Keratinocyte (primary cell): ENCODE data around the gene TMEM40. TPM values are rescaled to one million over a fixed set of nuclear protein-coding genes. Genes with fewer than 3 reads are reported as not detected.

ENCODE experiments used
- DNase-seq: peaks from one replicate; pipeline ENCODE4 v3.0.0-alpha.2; 2011; ENCODE audit warnings: low read depth, missing footprints, low spot score
- FAIRE-seq: peaks from 2 replicates; lab custom pipeline; 2011; peaks lifted over from hg19 to GRCh38; lab: Jason Lieb, UNC
- H2AFZ ChIP-seq: 2 replicates; pipeline ENCODE4 v1.6.0; 2012; ENCODE audit warnings: low read length, control low read depth, inconsistent platforms; ENCODE audit not compliant: control insufficient read depth
- H3K27ac ChIP-seq: 2 replicates; pipeline ENCODE4 v1.5.1; 2011; ENCODE audit warnings: low read length; ENCODE audit not compliant: control insufficient read depth, insufficient read depth
- H3K27me3 ChIP-seq: 3 replicates; pipeline ENCODE4 v1.6.0; 2011; ENCODE audit warnings: low read length; ENCODE audit not compliant: control insufficient read depth, insufficient read depth; ENCODE audit errors: extremely low read depth
- H3K36me3 ChIP-seq, 2 experiments: 2 replicates in 1 of 2; 3 replicates in 1 of 2; pipeline ENCODE4 v1.5.1; 2011; ENCODE audit warnings: low read length in 2 of 2, mild to moderate bottlenecking in 1 of 2; ENCODE audit not compliant: control insufficient read depth in 2 of 2, insufficient read depth in 2 of 2; ENCODE audit errors: extremely low read depth in 1 of 2
- H3K4me1 ChIP-seq: 3 replicates; pipeline ENCODE4 v1.5.1; 2011; ENCODE audit warnings: low read length; ENCODE audit not compliant: control insufficient read depth, insufficient read depth; ENCODE audit errors: extremely low read depth
- H3K4me2 ChIP-seq: 3 replicates; pipeline ENCODE4 v1.6.0; 2011; ENCODE audit warnings: low read depth, low read length; ENCODE audit not compliant: control insufficient read depth, insufficient read depth; ENCODE audit errors: extremely low read depth
- H3K4me3 ChIP-seq, 3 experiments: fragments of 200-600 bp in 1 of 3; sonication (generic) in 1 of 3; 2 replicates in 2 of 3; 3 replicates in 1 of 3; pipeline ENCODE4 v1.5.1; 2011 to 2016; ENCODE audit warnings: low read length in 3 of 3, mild to moderate bottlenecking in 3 of 3, control low read depth in 2 of 3, inconsistent platforms in 1 of 3, low read depth in 1 of 3, mixed read lengths in 1 of 3, mixed run types in 1 of 3, moderate library complexity in 1 of 3; ENCODE audit not compliant: control insufficient read depth in 2 of 3, insufficient read depth in 2 of 3; ENCODE audit errors: extremely low read depth in 1 of 3
- H3K79me2 ChIP-seq: 2 replicates; pipeline ENCODE4 v1.6.0; 2012; ENCODE audit warnings: low read length; ENCODE audit not compliant: control insufficient read depth, insufficient read depth
- H3K9ac ChIP-seq: 3 replicates; pipeline ENCODE4 v1.6.0; 2011; ENCODE audit warnings: low read length; ENCODE audit not compliant: control insufficient read depth, insufficient read depth; ENCODE audit errors: extremely low read depth
- H3K9me1 ChIP-seq: 3 replicates; pipeline ENCODE4 v1.6.0; 2011; ENCODE audit warnings: low read length; ENCODE audit not compliant: control insufficient read depth, insufficient read depth; ENCODE audit errors: extremely low read depth
- H3K9me3 ChIP-seq: 2 replicates; pipeline ENCODE4 v1.5.1; 2012; ENCODE audit warnings: low read depth, low read length; ENCODE audit not compliant: control insufficient read depth
- H4K20me1 ChIP-seq: 3 replicates; pipeline ENCODE4 v1.6.0; 2011; ENCODE audit warnings: low read length; ENCODE audit not compliant: control insufficient read depth, insufficient read depth; ENCODE audit errors: extremely low read depth
- EZH2 ChIP-seq: IDR thresholded peaks from one replicate; pipeline ENCODE4 v1.6.1; 2012; ENCODE audit warnings: inconsistent platforms, mild to moderate bottlenecking, low read length, moderate library complexity
- dilution Hi-C: fragments of 300-500 bp; cut with MboI; formaldehyde crosslinking; loops from one replicate; pipeline ENCODE4 v1.7.0; 2020; ENCODE audit warnings: low sequenced_read_pairs; ENCODE audit not compliant: extremely low pct_ligation_motif_present
- polyA plus RNA-seq, 5 experiments: library from polyadenylated mRNA; depleted of rRNA in 3 of 5; stranded (reverse) in 3 of 5; stranded (forward) in 1 of 5; unstranded in 1 of 5; fragments of >200 nt; gene quantifications; 1 replicate in 1 of 5; 2 replicates in 3 of 5; 3 replicates in 1 of 5; pipeline versions ENCODE4 v1.2.1 to v1.2.3, GENCODE V29; 2011 to 2012; ENCODE audit warnings: missing spikeins in 2 of 5, low read depth in 1 of 5, low replicate concordance in 1 of 5
- TF ChIP-seq, protein P1 (sequence below), 3 experiments: IDR thresholded peaks in 1 of 3; conservative IDR thresholded peaks in 1 of 3; optimal IDR thresholded peaks in 1 of 3; 2 replicates in 2 of 3; 3 replicates in 1 of 3; pipeline versions ENCODE3 to v1.5.1; 2011; ENCODE audit warnings: low read length in 3 of 3, mild to moderate bottlenecking in 3 of 3, moderate library complexity in 2 of 3, control low read depth in 1 of 3, inconsistent platforms in 1 of 3; ENCODE audit not compliant: insufficient read depth in 2 of 3; ENCODE audit errors: extremely low read depth in 1 of 3

The TMEM40 gene
- polyA plus RNA-seq, 1 donor (not counting 4 experiments of a cell fraction or from before 2014, with no cell fraction given) = 311 TPM

DNA sequence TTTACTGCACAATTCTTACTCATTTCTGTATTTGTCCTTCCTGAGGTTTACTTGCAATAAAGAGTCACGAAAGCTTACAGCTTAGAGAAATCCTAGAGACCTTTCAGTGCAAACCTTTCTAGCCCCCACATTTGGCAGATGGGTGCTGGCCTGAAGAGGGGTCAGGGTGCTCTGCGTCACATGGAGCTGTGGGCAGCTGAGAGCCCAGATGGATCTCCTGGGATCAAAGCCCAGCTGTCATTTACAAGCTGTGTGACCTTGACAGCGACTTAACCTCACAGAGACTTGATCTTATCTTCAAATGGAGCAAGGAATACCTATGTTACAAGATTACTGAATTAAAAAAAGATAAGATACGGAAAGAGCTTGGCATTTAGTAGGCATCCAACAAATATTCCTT, 71.1 kb downstream of the TMEM40 start:
- Histone ChIP-seq H3K27me3 (no peaks in the 10 kb centered on the region), H2AFZ (no peak overlapping the region), H3K4me3 (no peak overlapping the region), H3K9me1 (no peaks in the 10 kb centered on the region), H3K27ac (no peak overlapping the region), H3K9me3 (no peaks in the 10 kb centered on the region), H3K4me1 (no peaks in the 10 kb centered on the region), H3K4me2 (no peak overlapping the region), H3K36me3 (no peaks in the 10 kb centered on the region), H4K20me1 (no peaks in the 10 kb centered on the region), H3K79me2 (no peaks in the 10 kb centered on the region), H3K9ac (no peak overlapping the region)
- DNase-seq (no peak), FAIRE-seq (no peak)
- TF ChIP-seq EZH2 = no peak
- TF ChIP-seq, protein P1, sequence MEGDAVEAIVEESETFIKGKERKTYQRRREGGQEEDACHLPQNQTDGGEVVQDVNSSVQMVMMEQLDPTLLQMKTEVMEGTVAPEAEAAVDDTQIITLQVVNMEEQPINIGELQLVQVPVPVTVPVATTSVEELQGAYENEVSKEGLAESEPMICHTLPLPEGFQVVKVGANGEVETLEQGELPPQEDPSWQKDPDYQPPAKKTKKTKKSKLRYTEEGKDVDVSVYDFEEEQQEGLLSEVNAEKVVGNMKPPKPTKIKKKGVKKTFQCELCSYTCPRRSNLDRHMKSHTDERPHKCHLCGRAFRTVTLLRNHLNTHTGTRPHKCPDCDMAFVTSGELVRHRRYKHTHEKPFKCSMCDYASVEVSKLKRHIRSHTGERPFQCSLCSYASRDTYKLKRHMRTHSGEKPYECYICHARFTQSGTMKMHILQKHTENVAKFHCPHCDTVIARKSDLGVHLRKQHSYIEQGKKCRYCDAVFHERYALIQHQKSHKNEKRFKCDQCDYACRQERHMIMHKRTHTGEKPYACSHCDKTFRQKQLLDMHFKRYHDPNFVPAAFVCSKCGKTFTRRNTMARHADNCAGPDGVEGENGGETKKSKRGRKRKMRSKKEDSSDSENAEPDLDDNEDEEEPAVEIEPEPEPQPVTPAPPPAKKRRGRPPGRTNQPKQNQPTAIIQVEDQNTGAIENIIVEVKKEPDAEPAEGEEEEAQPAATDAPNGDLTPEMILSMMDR (optimal IDR thresholded peaks at IDR 0.05 in 1 of 3, IDR thresholded peaks at IDR 0.05 in 1 of 3, conservative IDR thresholded peaks at IDR 0.05 in 1 of 3; ENCODE audit: extremely low read depth in 1 of 3, insufficient read depth in 2 of 3, low read length in 3 of 3) = no peak
- dilution Hi-C loops = no loop called here

DNA sequence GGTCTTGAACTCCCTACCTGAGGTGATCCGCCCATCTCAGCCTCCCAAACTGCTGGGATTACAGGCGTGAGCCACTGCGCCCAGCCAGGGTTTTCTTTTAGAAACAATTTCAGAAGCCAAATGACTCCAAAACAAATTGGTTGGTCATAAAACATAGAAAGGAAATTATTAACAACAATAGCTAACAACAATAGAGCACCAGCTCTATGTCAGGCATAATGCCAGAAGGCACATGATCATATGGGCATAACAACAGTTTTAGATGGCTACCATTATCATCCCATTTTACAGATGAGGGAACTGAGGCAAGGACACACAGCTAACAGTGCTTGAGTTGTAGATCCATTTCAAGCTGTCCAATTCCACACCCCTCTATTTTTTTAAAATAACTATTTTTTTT, 73.0 kb downstream of the TMEM40 start:
- Histone ChIP-seq H3K9ac (no peak overlapping the region), H2AFZ (no peak overlapping the region), H4K20me1 (no peaks in the 10 kb centered on the region), H3K27ac (no peak overlapping the region), H3K4me2 (no peak overlapping the region), H3K4me1 (peaks cover 15% of the 10 kb centered on the region), H3K79me2 (no peaks in the 10 kb centered on the region), H3K27me3 (no peaks in the 10 kb centered on the region), H3K9me3 (no peaks in the 10 kb centered on the region), H3K36me3 (no peaks in the 10 kb centered on the region), H3K4me3 (no peak overlapping the region), H3K9me1 (no peaks in the 10 kb centered on the region)
- DNase-seq (no peak), FAIRE-seq (no peak)
- dilution Hi-C loops = no loop called here
- TF ChIP-seq, protein P1 (optimal IDR thresholded peaks at IDR 0.05 in 1 of 3, IDR thresholded peaks at IDR 0.05 in 1 of 3, conservative IDR thresholded peaks at IDR 0.05 in 1 of 3; ENCODE audit: extremely low read depth in 1 of 3, insufficient read depth in 2 of 3, low read length in 3 of 3) = no peak
- TF ChIP-seq EZH2 = no peak

Other genes with a start within 250 kb of the TMEM40 start
- gene MKRN2OS, start 213.8 kb downstream of the TMEM40 start, polyA plus RNA-seq = 4.0 to 6.5 TPM (median 4.4 TPM) in 3 replicates
- 31.8 to 35.1 TPM (median 34.3 TPM) in 3 replicates for gene MKRN2, start 202.2 kb downstream of the TMEM40 start, polyA plus RNA-seq
- 68.3 to 92.4 TPM (median 80.1 TPM) in 3 replicates for gene RAF1, start 95.1 kb downstream of the TMEM40 start, polyA plus RNA-seq
- 0.05 to 0.09 TPM (median 0.07 TPM) in 3 replicates for gene CAND2, start 37.4 kb upstream of the TMEM40 start, polyA plus RNA-seq
- gene RPL32, start 82.3 kb upstream of the TMEM40 start, polyA plus RNA-seq = 2,329 to 2,828 TPM (median 2,534 TPM) in 3 replicates